Left hindlimb (tissue), 1 donor: ENCODE results near the gene C19orf67.

Source experiments
- DNase-seq: peaks from one replicate; pipeline ENCODE4 v3.0.0-alpha.2; 2018

Gene C19orf67

GRCh38 chr19:14081797-14082674 is 3.5 kb downstream of the C19orf67 start:
- peak; percentile 54 for DNase-seq

GRCh38 chr19:14080887-14081796 is 4.4 kb downstream of the C19orf67 start:
- peak; percentile 99 for DNase-seq

- no peak for DNase-seq
These were observed 7.2 kb downstream of the C19orf67 start for GRCh38 chr19:14078411-14078810.

- no peak for DNase-seq
These were observed 11.4 kb downstream of the C19orf67 start for GRCh38 chr19:14073925-14074838.

DNA sequence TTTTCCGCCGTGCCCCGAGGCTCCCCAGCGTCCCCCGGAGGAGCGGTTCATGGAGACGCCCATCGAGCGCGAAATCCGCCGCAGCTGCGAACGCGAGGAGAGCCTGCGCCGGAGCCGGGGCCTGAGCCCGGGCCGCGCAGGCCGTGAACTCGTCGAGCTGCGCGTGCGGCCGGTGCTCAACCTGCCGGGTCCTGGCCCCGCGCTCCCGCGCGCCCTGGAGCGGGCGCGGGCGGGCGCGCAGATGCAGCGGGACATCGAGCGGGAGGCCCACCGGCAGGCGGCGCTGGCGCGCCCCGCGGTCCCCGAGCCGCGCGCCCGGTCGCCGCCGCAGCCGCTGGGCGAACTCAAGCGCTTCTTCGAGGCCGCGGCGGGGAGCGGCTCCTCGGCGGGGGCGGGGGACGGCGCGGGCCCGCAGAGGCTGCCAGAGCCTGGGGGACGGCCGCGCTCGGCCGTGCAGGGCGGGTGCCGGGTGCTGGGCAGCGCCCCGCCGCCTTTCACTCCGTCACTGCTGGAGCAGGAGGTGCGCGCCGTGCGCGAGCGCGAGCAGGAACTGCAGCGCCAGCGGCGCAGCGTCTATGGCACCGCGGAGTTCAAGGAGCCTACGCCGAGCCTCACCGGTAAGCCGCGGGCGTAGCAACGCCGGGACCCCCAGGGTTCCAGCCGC is 12.2 kb downstream of the C19orf67 start:
- peak; percentile 81 for DNase-seq

DNA sequence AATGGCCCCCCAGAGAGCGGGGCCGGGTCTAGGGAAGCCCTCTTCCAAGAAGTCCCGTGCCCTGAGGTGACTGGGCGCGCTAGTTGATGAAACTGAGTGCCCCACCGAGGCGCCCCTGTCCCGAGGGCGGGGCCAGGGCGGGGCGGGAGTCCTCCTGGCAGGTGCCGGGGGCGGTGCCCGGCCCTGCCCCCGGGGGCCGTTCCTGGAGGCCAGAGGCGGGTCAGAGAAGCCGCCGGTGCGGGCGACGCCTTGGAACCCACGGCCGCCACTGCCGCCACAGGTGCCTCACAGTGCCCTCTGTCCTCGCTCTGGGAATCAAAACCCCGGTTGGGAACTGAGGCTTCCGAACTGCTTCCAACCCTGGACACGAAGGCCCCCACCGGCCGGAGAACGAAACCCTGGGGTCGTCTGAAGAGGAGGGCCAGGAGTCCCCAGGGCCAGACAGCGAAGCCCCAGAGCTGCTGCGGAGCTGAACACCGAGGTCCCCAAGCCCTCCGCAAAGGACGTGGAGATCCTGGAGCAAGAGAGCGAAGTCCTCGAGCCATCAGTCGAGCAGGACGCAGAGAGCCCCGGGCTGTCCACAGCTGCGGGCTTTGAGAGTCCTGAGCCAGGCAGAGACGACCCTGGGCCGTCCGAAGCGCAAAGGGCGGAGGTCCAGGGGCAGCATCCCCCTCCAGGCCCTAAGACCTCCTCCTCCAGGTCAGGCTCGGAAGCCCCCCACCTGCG is 12.9 kb downstream of the C19orf67 start, which contains the start of gene MISP3:
MISP3 (plus strand) TSS at position 252 of the 726 bp plus-strand sequence. CDS start 524 bp downstream, outside the sequence.
- DNase-seq = no peak

DNA sequence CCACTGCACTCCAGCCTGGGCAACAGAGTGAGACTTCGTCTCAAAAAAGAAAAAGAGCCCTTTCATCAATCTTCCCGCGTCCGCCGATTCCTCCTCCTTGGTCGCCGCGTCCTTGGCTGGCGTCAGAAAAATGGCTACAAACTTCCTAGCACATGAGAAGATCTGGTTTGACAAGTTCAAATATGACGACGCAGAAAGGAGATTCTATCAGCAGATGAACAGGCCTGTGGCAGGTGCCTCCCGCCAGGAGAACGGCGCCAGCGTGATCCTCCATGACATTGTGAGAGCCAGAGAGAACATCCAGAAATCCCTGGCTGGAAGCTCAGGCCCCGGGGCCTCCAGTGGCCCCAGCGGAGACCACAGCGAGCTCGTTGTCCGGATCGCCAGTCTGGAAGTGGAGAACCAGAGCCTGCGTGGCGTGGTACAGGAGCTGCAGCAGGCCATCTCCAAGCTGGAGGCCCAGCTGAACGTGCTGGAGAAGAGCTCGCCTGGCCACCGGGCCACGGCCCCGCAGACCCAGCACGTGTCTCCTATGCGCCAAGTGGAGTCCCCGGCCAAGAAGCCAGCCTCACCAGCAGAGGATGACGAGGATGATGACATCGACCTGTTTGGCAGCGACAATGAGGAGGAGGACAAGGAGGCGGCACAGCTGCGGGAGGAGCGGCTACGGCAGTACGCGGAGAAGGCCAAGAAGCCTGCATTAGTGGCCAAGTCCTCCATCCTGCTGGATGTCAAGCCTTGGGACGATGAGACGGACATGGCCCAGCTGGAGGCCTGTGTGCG is 15.1 kb downstream of the C19orf67 start:
- no peak for DNase-seq

- DNase-seq = no peak
These were observed 19.4 kb downstream of the C19orf67 start for GRCh38 chr19:14066134-14066533.

- no peak for DNase-seq
These were observed 22.5 kb downstream of the C19orf67 start for GRCh38 chr19:14063105-14063504.

GRCh38 chr19:14062558-14062855 is 23.1 kb downstream of the C19orf67 start:
- no peak for DNase-seq

GRCh38 chr19:14061751-14062557 is 23.6 kb downstream of the C19orf67 start, which contains the start of gene PALM3:
Gene PALM3, minus strand, starts transcription at chr19:14062076. Its CDS starts 96 bp downstream, at chr19:14061980.
- DNase-seq = no peak

DNA sequence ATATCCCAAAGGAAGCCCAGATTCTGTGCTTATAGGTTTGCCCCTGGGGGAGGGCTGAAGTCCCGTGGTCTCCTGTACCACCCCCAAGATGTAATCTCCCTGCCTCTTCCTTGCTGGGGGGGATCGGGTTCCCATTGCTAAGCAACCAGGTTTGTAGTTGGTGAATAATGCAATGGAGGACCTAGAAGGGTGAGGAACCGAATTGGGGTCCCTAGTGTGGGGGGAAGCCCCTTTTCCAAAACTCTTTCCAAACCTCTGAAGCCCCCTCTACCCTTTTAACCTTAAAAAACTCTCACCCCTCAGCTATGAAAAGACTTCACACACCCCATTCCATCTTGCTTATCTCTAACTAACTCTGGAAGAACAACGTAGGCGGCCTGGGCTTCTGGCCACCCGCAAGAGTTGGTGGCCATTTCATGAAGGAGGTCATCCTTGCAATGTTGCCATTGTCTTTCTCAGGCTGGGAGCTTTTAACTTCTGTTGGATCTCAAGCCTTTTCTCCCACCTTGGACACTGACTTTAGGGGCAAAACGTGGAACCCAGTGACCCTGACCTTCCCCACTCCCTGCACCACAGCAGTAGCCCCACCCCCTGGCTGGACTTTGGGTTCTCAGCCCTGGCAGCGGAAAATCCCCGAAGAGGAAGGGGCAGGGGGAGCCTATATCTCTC is 24.4 kb downstream of the C19orf67 start:
- DNase-seq = no peak

GRCh38 chr19:14059652-14060155 is 25.9 kb downstream of the C19orf67 start:
- no peak for DNase-seq

DNA sequence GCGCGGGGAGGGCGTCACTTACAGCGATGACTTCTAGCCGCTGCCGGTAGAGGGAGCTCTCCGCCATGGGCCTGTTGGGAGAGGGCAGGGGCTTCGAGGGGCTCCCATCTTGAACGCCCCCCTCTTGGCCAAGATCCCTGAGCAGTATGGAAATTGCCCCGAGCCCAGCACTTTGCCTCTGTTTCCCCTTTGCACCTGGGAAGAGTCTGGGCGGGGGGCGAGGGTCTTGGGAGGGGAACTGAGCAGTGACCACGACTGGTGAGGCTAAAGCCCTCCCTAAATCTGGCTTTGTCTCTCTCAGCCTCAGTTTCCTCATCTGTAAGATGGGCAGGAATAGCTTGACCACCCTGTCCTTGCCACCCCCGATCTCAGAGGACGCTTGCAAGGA is 26.5 kb downstream of the C19orf67 start:
- no peak for DNase-seq

- DNase-seq = no peak
These were observed 27.1 kb downstream of the C19orf67 start for GRCh38 chr19:14058182-14059092.

DNA sequence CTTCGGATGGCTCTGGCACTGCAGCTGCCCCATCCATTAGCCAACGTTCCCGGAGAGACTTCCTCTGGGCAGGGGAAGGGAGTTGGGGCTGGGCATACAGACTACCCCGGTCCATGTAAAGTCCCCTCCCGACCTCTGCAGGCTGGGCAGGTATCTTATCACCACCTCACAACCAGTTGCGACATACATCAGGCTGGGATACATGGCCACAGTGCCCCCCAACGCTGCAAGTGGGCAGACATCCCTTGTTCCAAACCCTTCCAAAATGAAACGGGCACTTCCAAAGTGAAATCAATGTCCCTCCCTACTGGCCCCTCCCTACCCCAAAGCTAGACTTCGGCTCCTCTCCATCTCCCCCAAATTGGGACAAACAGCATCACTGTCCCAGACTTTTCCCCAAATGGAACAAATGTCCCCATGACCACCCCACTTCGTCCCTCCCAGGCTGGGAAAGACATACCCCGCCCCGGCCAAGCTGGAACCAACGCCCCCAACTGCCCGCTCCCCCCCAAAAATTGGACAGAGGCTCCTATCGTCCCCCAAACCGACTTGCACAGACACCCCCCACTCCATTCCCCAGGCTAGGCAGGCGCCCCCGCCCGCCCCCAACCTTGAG is 28.7 kb downstream of the C19orf67 start:
- no peak for DNase-seq

DNA sequence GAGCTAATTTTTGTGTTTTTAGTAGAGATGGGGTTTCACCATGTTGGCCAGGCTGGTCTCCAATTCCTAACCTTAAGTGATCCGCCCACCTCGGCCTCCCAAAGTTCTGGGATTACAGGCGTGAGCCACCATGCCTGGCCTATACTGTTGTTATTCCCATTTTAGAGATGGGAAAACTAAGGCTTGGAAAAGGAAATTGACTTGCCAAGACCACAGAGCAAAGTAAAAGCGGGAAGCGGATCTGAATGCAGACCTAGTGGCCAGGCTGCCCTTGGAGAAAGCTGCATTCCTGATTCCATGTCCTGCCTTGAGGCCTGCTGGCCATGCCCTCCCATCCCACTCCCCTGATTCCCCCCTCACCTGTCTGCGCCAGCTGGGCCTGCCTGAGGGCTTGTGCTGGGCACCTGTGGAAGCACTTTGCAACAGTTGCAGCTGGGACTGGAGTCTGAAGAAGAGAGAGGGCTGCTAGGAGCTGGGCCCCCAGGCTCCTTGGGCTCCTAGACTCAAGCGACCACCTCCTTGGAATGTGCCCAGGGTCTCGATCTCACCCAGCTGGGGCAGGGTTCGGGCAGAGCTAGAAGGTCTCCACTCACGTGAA is 29.4 kb downstream of the C19orf67 start:
- DNase-seq = no peak
